Measurements from ENCODE around the gene APOA5. TPM values are rescaled to one million over a fixed set of nuclear protein-coding genes. Genes with fewer than 3 reads are reported as not detected.

Gene APOA5
- total and polyA plus RNA-seq, 2 of the 13 experiments (the other 11 are each of a cell fraction or from before 2014, with no cell fraction given), result 44.0 to 49.1 TPM

DNA sequence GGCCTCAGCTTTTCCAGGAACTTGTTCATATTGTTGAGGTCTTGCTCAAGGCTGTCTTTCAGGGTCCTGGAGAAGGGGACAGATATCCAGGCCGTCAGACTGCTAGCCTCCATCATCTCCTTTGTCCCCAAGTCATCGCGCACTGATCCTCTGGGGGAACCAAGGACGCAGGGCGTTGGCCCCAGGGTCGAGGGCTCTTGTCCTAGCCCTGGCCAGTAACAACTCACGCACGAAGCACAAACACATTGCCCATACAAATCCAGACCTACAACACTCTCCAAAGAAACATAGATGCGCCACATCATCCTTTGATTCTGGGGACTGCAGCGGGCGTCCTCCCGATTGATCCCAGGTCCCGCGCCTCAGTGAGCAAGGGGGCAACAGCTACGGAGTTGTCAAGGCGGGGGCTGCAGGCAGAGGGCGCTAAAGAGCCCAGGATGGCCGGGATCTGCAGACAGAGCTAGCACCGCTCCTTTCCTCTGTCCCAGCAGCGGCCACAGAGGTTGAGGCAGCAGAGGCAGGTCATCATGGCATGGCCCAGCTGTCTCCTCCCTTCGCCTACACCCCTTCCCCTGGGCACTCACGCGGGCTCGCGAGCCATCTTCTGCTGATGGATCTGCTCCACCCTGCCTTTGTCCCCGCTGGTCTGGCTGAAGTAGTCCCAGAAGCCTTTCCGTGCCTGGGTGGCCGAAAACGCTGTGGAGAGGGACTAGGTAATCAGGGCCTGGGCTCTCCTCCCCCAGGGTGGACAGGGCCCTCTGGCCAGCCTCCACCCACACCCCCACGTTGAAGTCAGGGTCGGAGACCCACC, 472 bp downstream of the APOA5 start (continued):
- TF ChIP-seq, protein P1, sequence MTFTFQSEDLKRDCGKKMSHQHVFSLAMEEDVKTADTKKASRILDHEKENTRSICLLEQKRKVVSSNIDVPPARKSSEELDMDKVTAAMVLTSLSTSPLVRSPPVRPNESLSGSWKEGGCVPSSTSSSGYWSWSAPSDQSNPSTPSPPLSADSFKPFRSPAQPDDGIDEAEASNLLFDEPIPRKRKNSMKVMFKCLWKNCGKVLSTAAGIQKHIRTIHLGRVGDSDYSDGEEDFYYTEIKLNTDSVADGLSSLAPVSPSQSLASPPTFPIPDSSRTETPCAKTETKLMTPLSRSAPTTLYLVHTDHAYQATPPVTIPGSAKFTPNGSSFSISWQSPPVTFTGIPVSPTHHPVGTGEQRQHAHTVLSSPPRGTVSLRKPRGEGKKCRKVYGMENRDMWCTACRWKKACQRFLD (CRISPR knock-in tag; IDR thresholded peaks at IDR 0.05; ENCODE audit: borderline replicate concordance), result no peak
- no peak for TF ChIP-seq GPBP1L1 (CRISPR knock-in tag; IDR thresholded peaks at IDR 0.05)
- TF ChIP-seq MEIS2 (CRISPR knock-in tag; IDR thresholded peaks at IDR 0.05), result peak; percentile 64; the same call in 1 of the 2 replicates
- no peak for TF ChIP-seq JUN (CRISPR knock-in tag; IDR thresholded peaks at IDR 0.05)
- no peak for TF ChIP-seq ARHGAP35 (CRISPR knock-in tag; IDR thresholded peaks at IDR 0.05; ENCODE audit: borderline replicate concordance)
- TF ChIP-seq EED (CRISPR knock-in tag; IDR thresholded peaks at IDR 0.05), result no peak
- no peak for TF ChIP-seq ZNF660 (CRISPR knock-in tag; IDR thresholded peaks at IDR 0.05; ENCODE audit: borderline replicate concordance, low read depth)
- TF ChIP-seq, protein P2, sequence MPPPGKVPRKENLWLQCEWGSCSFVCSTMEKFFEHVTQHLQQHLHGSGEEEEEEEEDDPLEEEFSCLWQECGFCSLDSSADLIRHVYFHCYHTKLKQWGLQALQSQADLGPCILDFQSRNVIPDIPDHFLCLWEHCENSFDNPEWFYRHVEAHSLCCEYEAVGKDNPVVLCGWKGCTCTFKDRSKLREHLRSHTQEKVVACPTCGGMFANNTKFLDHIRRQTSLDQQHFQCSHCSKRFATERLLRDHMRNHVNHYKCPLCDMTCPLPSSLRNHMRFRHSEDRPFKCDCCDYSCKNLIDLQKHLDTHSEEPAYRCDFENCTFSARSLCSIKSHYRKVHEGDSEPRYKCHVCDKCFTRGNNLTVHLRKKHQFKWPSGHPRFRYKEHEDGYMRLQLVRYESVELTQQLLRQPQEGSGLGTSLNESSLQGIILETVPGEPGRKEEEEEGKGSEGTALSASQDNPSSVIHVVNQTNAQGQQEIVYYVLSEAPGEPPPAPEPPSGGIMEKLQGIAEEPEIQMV (CRISPR knock-in tag; IDR thresholded peaks at IDR 0.05; ENCODE audit: low read depth), result 0 out of 2 replicates have a peak, but pooled peaks have one; percentile 23
- TF ChIP-seq FOSL1 (CRISPR knock-in tag; IDR thresholded peaks at IDR 0.05; ENCODE audit: borderline replicate concordance), result no peak
- no peak for TF ChIP-seq FOXK2 (IDR thresholded peaks at IDR 0.05)
- no peak for TF ChIP-seq ZNF143 (CRISPR knock-in tag; IDR thresholded peaks at IDR 0.05)
- no peak for TF ChIP-seq SUZ12 (IDR thresholded peaks at IDR 0.05; ENCODE audit: low read depth, low read length)
- TF ChIP-seq, protein P3, sequence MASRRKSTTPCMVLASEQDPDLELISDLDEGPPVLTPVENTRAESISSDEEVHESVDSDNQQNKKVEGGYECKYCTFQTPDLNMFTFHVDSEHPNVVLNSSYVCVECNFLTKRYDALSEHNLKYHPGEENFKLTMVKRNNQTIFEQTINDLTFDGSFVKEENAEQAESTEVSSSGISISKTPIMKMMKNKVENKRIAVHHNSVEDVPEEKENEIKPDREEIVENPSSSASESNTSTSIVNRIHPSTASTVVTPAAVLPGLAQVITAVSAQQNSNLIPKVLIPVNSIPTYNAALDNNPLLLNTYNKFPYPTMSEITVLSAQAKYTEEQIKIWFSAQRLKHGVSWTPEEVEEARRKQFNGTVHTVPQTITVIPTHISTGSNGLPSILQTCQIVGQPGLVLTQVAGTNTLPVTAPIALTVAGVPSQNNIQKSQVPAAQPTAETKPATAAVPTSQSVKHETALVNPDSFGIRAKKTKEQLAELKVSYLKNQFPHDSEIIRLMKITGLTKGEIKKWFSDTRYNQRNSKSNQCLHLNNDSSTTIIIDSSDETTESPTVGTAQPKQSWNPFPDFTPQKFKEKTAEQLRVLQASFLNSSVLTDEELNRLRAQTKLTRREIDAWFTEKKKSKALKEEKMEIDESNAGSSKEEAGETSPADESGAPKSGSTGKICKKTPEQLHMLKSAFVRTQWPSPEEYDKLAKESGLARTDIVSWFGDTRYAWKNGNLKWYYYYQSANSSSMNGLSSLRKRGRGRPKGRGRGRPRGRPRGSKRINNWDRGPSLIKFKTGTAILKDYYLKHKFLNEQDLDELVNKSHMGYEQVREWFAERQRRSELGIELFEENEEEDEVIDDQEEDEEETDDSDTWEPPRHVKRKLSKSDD (CRISPR knock-in tag; IDR thresholded peaks at IDR 0.05; ENCODE audit: low read depth), result no peak
- TF ChIP-seq IRF9 (CRISPR knock-in tag; IDR thresholded peaks at IDR 0.05; ENCODE audit: borderline replicate concordance), result peak; percentile 35; the same call in 1 of the 2 replicates
- TF ChIP-seq KLF13 (CRISPR knock-in tag; IDR thresholded peaks at IDR 0.05), result 0 out of 2 replicates have a peak, but pooled peaks have one; percentile 57
- no peak for TF ChIP-seq SRF (IDR thresholded peaks at IDR 0.05; ENCODE audit: low read depth, low read length)
- TF ChIP-seq BHLHE40 (IDR thresholded peaks at IDR 0.05; ENCODE audit: low read length), result no peak
- TF ChIP-seq HNRNPK (IDR thresholded peaks at IDR 0.05; ENCODE audit: low read depth, low read length, poor library complexity, severe bottlenecking), result no peak
- TF ChIP-seq PAX8 (CRISPR knock-in tag; IDR thresholded peaks at IDR 0.05; ENCODE audit: borderline replicate concordance), result no peak
- no peak for TF ChIP-seq ZBTB8A (CRISPR knock-in tag; IDR thresholded peaks at IDR 0.05; ENCODE audit: borderline replicate concordance, low read depth)

All from HepG2 (cell line).